GM12878 (cell line): Measurements from ENCODE around the gene MYO16. TPM values are rescaled to one million over a fixed set of nuclear protein-coding genes. Genes with fewer than 3 reads are reported as not detected.

Experiments
- ATAC-seq: fragments of 200-7000 bp; cut with Tn5 transposase; 3 replicates; pipeline ENCODE4 v1.9.1; 2020; ENCODE audit warnings: mild to moderate bottlenecking, moderate library complexity
- BruUV-seq: library from RNA; stranded (reverse); fragments of 400-500 nt; replicated peaks from 2 replicates; lab custom pipeline; 2021; lab: Mats Ljungman, UMichigan
- CTCF ChIA-PET: fragments of 300-600 bp; sonication (Branson Sonifier 250); formaldehyde crosslinking; extraction: SDS; loops from one replicate; lab custom pipeline; 2021; ENCODE audit warnings: inconsistent platforms; lab: Yijun Ruan, JAX
- POLR2A ChIA-PET: fragments of 350-600 bp; formaldehyde crosslinking; extraction: SDS; loops from one replicate; lab custom pipeline; 2021; ENCODE audit warnings: inconsistent platforms; lab: Charles Lee
- RAD21 ChIA-PET: fragments of 300-600 bp; sonication (Branson Sonifier 250); formaldehyde crosslinking; loops from one replicate; lab custom pipeline; 2023; ENCODE audit warnings: antibody characterized with exemption; ENCODE audit not compliant: unreplicated experiment; lab: Charles Lee
- SMC1A ChIA-PET: fragments of 300-600 bp; sonication (Branson Sonifier 250); formaldehyde crosslinking; loops from one replicate; lab custom pipeline; 2023; ENCODE audit not compliant: unreplicated experiment, uncharacterized antibody; lab: Charles Lee
- DNase-seq: peaks from one replicate; pipeline ENCODE4 v3.0.0-alpha.2; 2011; ENCODE audit warnings: low read depth, low spot score
- FAIRE-seq: peaks from 3 replicates; lab custom pipeline; 2011; peaks lifted over from hg19 to GRCh38; lab: Jason Lieb, UNC
- H2AFZ ChIP-seq: 2 replicates; pipeline ENCODE4 v1.6.0; 2011; ENCODE audit warnings: low read depth, low read length, control low read depth; ENCODE audit not compliant: control insufficient read depth
- H3K27ac ChIP-seq: 2 replicates; pipeline ENCODE4 v1.5.1; 2011; ENCODE audit warnings: control low read depth; ENCODE audit not compliant: control insufficient read depth, insufficient read depth
- H3K27me3 ChIP-seq, 2 experiments: replicated peaks in 1 of 2; 2 replicates each; pipeline versions ENCODE4 v1.6.0 to v1.6.1; 2011; ENCODE audit warnings: low read length in 1 of 2; ENCODE audit not compliant: control insufficient read depth in 2 of 2, insufficient read depth in 2 of 2
- H3K36me3 ChIP-seq, 2 experiments: 2 replicates each; pipeline ENCODE4 v1.5.1; 2011; ENCODE audit warnings: low read length in 1 of 2; ENCODE audit not compliant: control insufficient read depth in 2 of 2, insufficient read depth in 2 of 2
- H3K4me1 ChIP-seq: 2 replicates; pipeline ENCODE4 v1.6.1; 2011; ENCODE audit warnings: mild to moderate bottlenecking, low read length, moderate library complexity, mixed read lengths; ENCODE audit not compliant: control insufficient read depth, insufficient read depth
- H3K4me2 ChIP-seq: 2 replicates; pipeline ENCODE4 v1.6.0; 2011; ENCODE audit warnings: control low read depth; ENCODE audit not compliant: control insufficient read depth, insufficient read depth
- H3K4me3 ChIP-seq: fragments of 200-600 bp; sonication (generic); 2 replicates; pipeline ENCODE4 v1.5.1; 2016
- H3K79me2 ChIP-seq: 2 replicates; pipeline ENCODE4 v1.6.0; 2011; ENCODE audit warnings: low read length; ENCODE audit not compliant: control insufficient read depth, insufficient read depth
- H3K9ac ChIP-seq: 2 replicates; pipeline ENCODE4 v1.8.0; 2011; ENCODE audit warnings: low read length, control low read depth, mixed read lengths; ENCODE audit not compliant: control insufficient read depth, insufficient read depth
- H3K9me3 ChIP-seq: replicated peaks from 3 replicates; pipeline ENCODE4 v1.5.1; 2011; ENCODE audit warnings: mild to moderate bottlenecking, low read length; ENCODE audit not compliant: control insufficient read depth, insufficient read depth
- H4K20me1 ChIP-seq: 2 replicates; pipeline ENCODE4 v1.6.0; 2011; ENCODE audit not compliant: control insufficient read depth, insufficient read depth
- E2F8 ChIP-seq: fragments of 450-650 bp; IDR thresholded peaks from 2 replicates; pipeline ENCODE4 v1.6.1; 2018; ENCODE audit warnings: mild to moderate bottlenecking, low read depth, moderate library complexity; ENCODE audit not compliant: partially characterized antibody
- HCFC1 ChIP-seq: fragments of 150-350 bp; IDR thresholded peaks from 2 replicates; pipeline ENCODE4 v1.6.1; 2014; ENCODE audit warnings: low read length
- NFYB ChIP-seq: IDR thresholded peaks from 2 replicates; pipeline ENCODE4 v1.6.1; 2011; ENCODE audit warnings: low read depth, mild to moderate bottlenecking, low read length, improper control_type of control experiment, moderate library complexity; ENCODE audit not compliant: insufficient read depth
- REST ChIP-seq: IDR thresholded peaks from 2 replicates; pipeline ENCODE4 v1.6.1; 2012; ENCODE audit warnings: mild to moderate bottlenecking, low read depth, low read length
- ZBED1 ChIP-seq: IDR thresholded peaks from 2 replicates; pipeline ENCODE4 v1.6.1; 2016; ENCODE audit warnings: borderline replicate concordance
- ZNF592 ChIP-seq: fragments of 450-650 bp; IDR thresholded peaks from 2 replicates; pipeline ENCODE4 v1.6.1; 2017; ENCODE audit warnings: mild to moderate bottlenecking, moderate library complexity
- WGBS: methylation state at CpG from one replicate; pipeline ENCODE4 v1.1.6; 2016; ENCODE audit warnings: low lambda C conversion rate; ENCODE audit not compliant: insufficient replicate concordance, insufficient coverage; ENCODE audit errors: missing lambda C conversion rate; 5-methylcytosine and 5-hydroxymethylcytosine counted together
- in situ Hi-C: fragments of 300-500 bp; cut with MboI; formaldehyde crosslinking; loops from 9 replicates; pipeline ENCODE4 v1.14.3; 2018; ENCODE audit warnings: mixed read lengths
- intact Hi-C: fragments of 100-400 bp; cut with micrococcal nuclease; formaldehyde crosslinking; loops from one replicate; pipeline ENCODE4 v1.14.2; 2022; ENCODE audit not compliant: unreplicated experiment
- polyA plus RNA-seq, 11 experiments: library from polyadenylated mRNA; depleted of rRNA in 4 of 11; unstranded in 6 of 11; stranded (reverse) in 5 of 11; fragments of >200 nt; fragmentation: Nextera tagmentation in 4 of 11; fragmentation: Illumina TruSeq in 1 of 11; extraction: Ambion mirVana in 4 of 11; extraction: Trizol in 1 of 11; gene quantifications; 1 replicate in 1 of 11; 2 replicates in 10 of 11; pipeline versions ENCODE4 v1.2.1 to v1.2.3, GENCODE V29; 2011 to 2016; ENCODE audit warnings: inconsistent platforms in 2 of 11, missing spikeins in 2 of 11, low read depth in 1 of 11
- total RNA-seq, 4 experiments: library from RNA; depleted of rRNA in 3 of 4; stranded (reverse); fragments of >200 nt in 3 of 4; fragmentation: Illumina TruSeq in 1 of 4; extraction: Trizol in 1 of 4; gene quantifications; 2 replicates each; pipeline versions ENCODE4 v1.2.1 to v1.2.3, GENCODE V29; 2013 to 2021

Gene MYO16
- total and polyA plus RNA-seq, 10 of the 15 experiments (the other 5 are each of a cell fraction or from before 2014, with no cell fraction given) = under 0.01 to 1.7 (median 0.05) TPM; not detected in 4

GRCh38 chr13:108629988-108630387 is 577 bp downstream of the MYO16 start:
- FAIRE-seq = no peak
- CTCF ChIA-PET = interaction anchor here (1.0 to 1.2 kb wide), 2 partner anchors 11 to 17 kb away, joined by 3 read pairs; no protein-coding TSS in a partner anchor
- SMC1A ChIA-PET = interaction anchor here (0.8 to 1.7 kb wide), 6 partner anchors 11 to 30 kb away, joined by 3 to 5 read pairs (median 4); no protein-coding TSS in a partner anchor

More at GRCh38 chr13:108629988-108630387, 577 bp downstream of the MYO16 start:
- ChIA-PET RAD21 (interaction anchor here (1.2 kb wide), 2 partner anchors 20 to 265 kb away, joined by 3 to 4 read pairs; no protein-coding TSS in a partner anchor), POLR2A (no interaction called here)
- Histone ChIP-seq H4K20me1 (no peaks in the 10 kb centered on the region), H3K4me2 (no peak overlapping the region), H3K9ac (no peak overlapping the region), H3K4me1 (no peaks in the 10 kb centered on the region), H3K36me3 (no peaks in the 10 kb centered on the region), H3K79me2 (no peaks in the 10 kb centered on the region), H3K27me3 (no peaks in the 10 kb centered on the region), H3K27ac (no peak overlapping the region), H3K4me3 (no peak overlapping the region), H3K9me3 (no peaks in the 10 kb centered on the region; the same call in 2 of the 3 replicates), H2AFZ (no peak overlapping the region)
- no TSS peak for BruUV-seq
- WGBS = 0% methylated on average over 1 of the region's 1 CpG
- ATAC-seq (no peak), DNase-seq (no peak)
- intact Hi-C loops = no loop called here
- in situ Hi-C loops = no loop called here
- TF ChIP-seq ZBED1 (no peak), HCFC1 (no peak), NFYB (no peak), ZNF592 (no peak), REST (no peak), E2F8 (no peak)
